Right renal pelvis (tissue), 4 donors: ENCODE results near the gene CCDC8. TPM values are rescaled to one million over a fixed set of nuclear protein-coding genes. Genes with fewer than 3 reads are reported as not detected.
"Not testable (repeated sequence)": the region's sequence is repeated elsewhere in the genome, so short reads cannot be mapped to it uniquely, and the experiment has no call there.

Experiments used
- DNase-seq, 4 donors: peaks; one replicate each; pipeline ENCODE4 v3.0.0-alpha.2; 2013; ENCODE audit warnings: low read depth in 4 of 4, low spot score in 3 of 4, missing footprints in 1 of 4
- polyA plus RNA-seq, 4 donors: library from polyadenylated mRNA; unstranded; fragments of 120-200 nt; gene quantifications; one replicate each; pipeline ENCODE4 v1.2.1, GENCODE V29; 2013; ENCODE audit not compliant: insufficient read length in 4 of 4

Gene CCDC8
- polyA plus RNA-seq, 4 donors, result 54.6 to 68.1 (median 58.8) TPM

GRCh38 chr19:46384396-46384795 is 29.0 kb downstream of the CCDC8 start:
- DNase-seq, result no peak

- no peak for DNase-seq
These were observed 29.5 kb downstream of the CCDC8 start for GRCh38 chr19:46383846-46384245.

DNA sequence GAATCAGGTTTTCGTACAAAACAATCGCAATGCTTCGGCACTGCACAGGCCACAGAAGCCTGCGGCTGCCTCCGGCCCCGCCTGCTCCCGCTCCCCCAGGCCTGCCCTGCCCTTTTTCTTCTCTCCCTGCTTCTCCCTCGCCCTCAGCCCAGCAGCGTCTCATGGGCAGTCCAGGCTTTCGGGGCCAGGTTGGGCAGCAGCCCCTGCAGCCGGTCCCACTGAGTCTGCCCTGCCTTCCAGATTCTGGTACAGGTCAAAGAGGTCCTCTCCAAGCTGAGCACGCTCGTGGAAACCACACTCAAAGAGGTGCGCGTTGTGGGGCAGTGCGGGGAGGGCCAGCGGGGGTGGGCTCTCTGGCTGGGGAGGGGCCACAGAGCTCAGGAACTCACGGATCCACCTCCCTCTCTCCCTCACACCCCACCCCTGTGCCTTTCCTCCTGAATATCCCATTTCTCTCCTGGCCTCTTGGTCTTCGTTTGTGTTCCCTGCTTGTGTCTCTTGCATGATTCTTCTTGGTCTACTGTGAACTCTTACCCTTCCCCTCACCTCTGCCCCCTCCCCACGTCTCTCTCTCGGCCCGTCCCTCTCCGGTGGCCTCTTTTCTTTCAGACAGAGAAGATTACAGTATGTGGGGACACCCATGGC is 30.1 kb downstream of the CCDC8 start:
- DNase-seq, result no peak

DNA sequence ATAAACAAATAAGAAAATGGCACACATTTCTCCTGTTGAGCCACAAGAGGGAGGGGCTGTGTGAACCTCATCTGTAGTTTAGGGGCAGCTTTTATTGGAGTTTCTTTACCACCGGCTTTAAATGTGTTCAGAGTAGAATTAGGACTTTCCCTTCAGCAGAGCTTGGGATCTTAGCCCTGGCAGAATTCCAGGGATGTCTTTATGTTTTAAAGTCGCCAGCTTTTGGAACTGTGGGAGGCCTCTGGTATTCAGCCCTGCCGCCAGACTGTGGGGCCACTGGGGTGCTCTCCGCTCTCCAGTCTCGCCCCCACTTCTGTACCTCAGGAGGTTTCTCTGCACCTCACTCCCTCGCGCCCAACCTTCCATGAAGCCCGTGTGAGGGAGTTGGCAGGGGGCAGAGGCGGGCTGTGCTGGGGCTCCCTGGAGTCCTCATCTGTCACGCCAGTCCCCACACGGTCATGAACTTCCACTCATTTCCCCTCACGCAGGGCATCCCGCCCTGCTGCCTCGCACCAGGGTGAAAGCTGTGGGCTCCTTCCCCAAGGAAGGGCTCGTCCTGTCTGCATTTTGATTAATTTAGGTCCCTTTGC is 31.5 kb downstream of the CCDC8 start:
- no peak for DNase-seq

DNA sequence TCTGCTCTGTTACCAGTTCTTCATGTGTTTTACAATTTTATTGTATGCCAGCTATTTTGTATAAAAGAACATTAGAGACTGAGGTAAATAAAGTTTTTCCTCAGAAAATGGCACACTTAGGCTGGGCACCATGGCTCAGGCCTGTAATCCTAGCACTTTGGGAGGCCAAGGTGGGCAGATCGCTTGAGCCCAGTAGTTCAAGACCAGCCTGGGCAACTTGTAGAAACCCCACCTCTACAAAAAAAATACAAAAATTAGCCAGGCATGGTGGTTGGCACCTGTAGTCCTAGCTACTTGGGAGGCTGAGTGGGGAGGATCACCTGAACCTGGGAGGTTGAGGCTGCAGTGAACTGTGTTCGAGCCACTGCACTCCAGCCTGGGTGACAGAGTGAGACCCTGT is 32.0 kb downstream of the CCDC8 start:
- DNase-seq, result no peak

DNA sequence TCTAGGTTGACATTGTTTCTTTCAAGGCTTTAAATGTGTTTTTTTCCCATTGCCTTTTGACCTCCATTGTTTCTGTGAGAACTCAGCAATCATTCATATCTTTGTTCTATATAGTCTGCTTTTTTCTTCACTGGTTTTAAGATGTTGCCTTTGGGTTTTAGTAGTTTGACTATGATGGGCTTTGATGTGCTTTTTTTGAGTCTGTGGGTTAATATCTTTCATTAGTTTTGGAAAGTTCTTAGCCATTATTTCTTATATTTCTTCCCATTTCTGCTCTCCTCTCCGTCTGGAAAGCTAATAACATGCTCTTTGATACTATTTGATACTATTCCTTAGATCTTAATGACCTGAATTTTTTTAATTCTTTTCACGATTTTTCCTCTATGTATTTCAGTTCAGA is 32.7 kb downstream of the CCDC8 start:
- no peak for DNase-seq

DNA sequence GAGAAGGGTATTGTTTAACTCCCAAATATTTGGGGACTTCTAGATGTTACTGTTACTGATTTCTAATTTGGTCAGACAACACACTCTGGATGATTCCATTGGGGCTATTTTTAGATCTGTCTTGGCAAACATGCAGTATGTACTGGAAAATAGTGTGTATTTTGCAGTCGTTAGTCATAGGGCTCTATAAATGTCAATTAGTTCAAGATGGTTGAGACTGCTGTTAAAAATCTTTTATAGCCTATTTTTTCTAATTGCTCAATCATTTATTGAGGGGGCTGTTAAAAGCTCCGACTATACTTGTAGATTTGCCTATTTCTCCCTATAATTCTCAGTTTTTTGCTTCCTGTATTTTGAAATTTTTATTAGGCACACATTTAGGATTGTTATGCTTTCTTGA is 35.1 kb downstream of the CCDC8 start:
- DNase-seq, result no peak

DNA sequence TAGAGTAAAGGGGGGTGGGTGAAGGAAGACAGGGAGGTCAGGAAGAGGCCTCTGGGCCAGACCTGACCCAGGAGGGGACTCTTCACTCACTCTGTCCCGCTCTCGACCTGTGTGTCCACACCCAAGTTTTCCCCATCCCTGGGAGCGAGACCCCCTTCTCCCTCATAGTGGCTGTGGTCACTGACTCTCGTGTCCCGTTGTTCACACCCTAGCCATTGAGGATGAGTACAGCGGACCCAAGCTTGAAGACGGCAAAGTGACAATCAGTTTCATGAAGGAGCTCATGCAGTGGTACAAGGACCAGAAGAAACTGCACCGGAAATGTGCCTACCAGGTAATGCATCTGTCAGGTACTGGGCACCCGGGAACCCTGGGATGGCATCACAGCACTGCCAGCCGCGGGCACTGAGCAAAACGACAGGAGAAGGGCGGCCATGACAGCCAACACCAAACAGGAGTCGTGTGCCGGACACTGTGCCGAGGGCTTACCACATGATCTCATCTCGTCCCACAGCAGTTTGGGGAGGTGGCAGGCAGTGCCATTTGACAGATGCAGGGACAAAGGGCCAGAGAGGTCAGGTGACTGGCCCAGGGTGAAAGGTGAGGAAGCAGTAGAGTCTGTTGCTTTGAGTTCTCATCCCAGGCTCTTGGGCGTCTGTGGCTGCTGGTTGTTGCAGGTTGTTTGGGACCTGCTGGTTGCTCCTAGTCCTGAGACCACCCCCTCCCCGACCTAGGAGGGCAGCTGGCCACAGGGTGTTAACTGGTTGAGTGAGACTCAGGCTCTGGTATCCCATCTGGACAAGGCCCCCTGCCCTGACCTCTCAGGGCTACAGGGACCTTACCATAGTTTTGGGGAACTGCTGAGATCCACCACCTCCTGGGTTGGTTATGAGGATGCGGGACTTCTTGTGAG is 36.9 kb downstream of the CCDC8 start:
- DNase-seq, result no peak

GRCh38 chr19:46375476-46376067 is 37.8 kb downstream of the CCDC8 start:
- DNase-seq, result not testable (repeated sequence)

DNA sequence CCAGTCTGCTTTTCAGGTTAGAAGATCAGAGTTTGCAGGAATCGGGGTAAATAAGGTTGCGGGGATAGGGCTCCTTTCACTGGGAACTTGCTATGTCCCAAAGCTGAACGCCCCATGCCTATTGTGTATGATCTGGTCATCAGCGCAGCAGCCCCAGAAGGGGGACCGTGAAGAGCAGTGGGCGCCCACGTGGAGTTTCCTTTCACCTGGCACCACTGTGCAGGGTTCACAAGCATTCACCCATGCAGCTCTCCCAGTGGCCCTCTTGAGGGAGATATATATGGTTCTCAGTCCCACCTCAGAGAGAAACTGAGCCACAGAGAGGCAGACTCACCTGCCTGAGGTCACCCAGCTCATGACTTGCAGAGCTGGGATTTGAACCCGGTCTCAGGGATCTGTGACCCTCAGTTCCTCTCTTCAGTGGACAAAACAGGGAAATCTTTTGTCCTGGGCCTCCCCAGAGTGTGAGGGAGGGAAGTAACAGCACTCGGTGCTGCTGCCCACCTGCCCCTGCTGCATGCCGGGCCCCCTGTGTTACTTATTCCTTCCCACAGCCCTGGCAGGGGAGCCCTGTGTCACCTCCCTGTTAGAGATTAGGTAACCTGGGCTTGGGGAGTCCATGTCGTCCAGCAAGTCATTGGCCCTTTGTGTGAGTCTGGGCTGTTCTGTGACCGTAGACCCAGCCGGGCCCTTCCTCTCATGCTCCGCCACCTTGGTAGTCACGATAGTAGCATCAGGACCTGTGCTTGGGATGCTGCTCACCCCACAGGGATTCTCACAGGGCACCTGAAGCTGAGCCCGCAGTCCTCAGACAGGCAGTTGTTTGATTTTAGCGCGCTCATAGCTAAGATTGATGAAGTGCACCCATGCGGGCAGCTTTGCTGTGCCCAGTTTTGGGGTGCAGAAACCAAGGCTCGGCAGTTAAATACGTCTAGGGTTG is 38.6 kb downstream of the CCDC8 start:
- DNase-seq, result no peak

- DNase-seq, result no peak
These were observed 39.6 kb downstream of the CCDC8 start for GRCh38 chr19:46373491-46374359.

DNA sequence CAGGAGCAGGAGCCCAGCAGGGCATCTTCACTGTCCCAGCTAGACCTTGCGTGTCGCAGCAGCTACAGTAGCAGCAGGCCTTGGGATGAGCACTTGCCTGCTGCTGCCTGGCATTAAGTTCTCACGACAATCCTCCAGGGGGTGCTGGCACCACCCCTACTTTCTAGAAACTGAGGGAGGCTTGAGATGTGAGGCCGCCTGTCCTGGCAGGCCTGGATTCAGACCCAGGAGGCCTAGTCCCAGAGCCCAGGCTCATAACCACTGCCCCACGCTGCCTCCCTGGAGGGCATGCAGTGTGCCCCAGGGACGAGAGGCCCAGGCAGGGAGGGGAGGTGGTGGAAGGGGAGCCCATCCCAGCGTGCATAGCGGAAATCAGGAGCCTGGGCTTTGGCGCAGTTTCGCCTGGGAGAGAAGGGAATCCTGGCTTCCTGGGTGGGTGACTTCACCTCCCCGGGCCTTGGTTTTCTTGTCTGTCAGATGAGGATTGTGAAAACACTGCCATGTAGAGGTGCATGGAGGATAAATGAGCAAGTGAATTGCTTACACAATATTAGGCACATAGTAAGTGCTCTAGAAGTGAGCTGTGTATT is 40.4 kb downstream of the CCDC8 start:
- DNase-seq, result no peak

- no peak for DNase-seq
These were observed 41.9 kb downstream of the CCDC8 start for GRCh38 chr19:46371371-46371901.

DNA sequence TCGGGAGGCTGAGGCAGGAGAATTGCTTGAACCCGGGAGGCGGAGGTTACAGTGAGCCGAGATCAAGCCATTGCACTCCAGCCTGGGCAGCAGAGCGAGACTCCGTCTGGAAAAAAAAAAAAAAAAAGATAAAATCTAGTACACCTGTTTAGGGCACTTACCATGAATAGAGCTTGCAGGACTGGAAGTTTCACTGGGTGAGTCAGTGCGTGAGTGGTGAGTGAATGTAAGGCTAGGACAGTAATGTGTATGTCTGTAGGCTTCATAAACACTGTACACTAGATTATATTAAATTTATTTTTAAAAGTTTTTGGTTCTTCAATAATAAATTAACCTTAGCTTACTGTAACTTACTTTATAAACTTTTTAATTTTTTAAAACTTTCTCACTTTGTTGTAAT is 43.5 kb downstream of the CCDC8 start:
- no peak for DNase-seq

- DNase-seq, result no peak
These were observed 45.2 kb downstream of the CCDC8 start for GRCh38 chr19:46368116-46368515.

DNA sequence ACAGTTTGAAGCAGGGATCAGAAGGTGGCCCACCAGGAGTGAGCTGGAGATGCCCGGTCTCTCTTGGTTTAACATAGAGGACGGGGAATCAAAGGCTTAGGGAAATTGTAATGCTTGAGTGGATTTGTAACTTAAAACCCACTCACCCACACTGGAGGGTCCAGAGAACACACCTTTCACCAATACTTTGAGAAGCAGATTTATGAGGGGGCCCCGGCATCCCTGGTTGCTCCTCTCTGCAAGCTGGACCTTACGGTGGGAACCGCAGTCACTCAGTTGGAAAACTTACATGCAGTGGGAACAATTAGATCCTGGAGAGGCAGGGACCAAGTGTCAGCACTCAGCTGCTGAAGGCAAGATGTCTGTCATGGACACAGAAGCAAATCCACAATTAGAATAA is 45.9 kb downstream of the CCDC8 start:
- peak in 1 of 4 donors; percentile 12 for DNase-seq

- DNase-seq, result no peak
These were observed 46.6 kb downstream of the CCDC8 start for GRCh38 chr19:46366620-46367292.

DNA sequence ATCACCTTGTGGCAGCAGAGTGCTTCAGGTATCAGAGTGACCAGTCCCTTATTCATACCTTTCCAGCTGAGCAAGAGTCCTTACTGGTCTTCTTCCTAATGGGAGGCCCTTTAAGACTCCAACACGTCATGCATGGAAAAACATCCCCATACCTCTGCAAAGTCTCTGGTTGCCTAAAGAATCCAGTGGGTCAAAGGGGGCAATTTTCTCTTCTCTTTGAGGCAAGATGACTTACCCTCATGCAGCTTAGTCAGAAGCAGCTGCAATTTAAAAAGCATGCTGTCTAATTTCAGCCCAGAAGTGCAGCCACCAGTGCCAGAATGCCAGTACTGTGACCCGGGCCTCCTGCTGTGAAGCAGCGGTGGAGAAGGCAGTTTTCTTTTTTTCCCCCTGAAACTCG is 47.8 kb downstream of the CCDC8 start:
- no peak for DNase-seq
